A673 (cell line): ENCODE measurements around the gene ARHGEF2. TPM values are rescaled to one million over a fixed set of nuclear protein-coding genes. Genes with fewer than 3 reads are reported as not detected.
A peak's percentile ranks its signal among the peaks of the same experiment; 100 is the strongest.

Source experiments
- BruUV-seq: library from RNA; stranded (reverse); fragments of 400-500 nt; replicated peaks from 2 replicates; lab custom pipeline; 2021; lab: Mats Ljungman, UMichigan
- CTCF ChIA-PET: fragments of 300-600 bp; sonication (Branson Sonifier 250); formaldehyde crosslinking; loops from one replicate; lab custom pipeline; 2022; ENCODE audit warnings: antibody characterized with exemption; lab: Charles Lee
- POLR2A ChIA-PET: fragments of 300-600 bp; sonication (Branson Sonifier 250); formaldehyde crosslinking; loops from one replicate; lab custom pipeline; 2022; ENCODE audit warnings: antibody characterized with exemption; ENCODE audit not compliant: low non-redundant PET; lab: Charles Lee
- DNase-seq: peaks from one replicate; pipeline ENCODE4 v3.0.0-alpha.2; 2015; ENCODE audit warnings: low spot score
- H3K27ac ChIP-seq: fragments of 200-600 bp; sonication (generic); 2 replicates; pipeline ENCODE4 v1.5.1; 2016; ENCODE audit warnings: mixed run types, low read depth, mild to moderate bottlenecking, mixed read lengths, antibody characterized with exemption, low read length; ENCODE audit not compliant: poor library complexity, severe bottlenecking
- H3K27me3 ChIP-seq: fragments of 200-600 bp; sonication (generic); replicated peaks from 2 replicates; pipeline ENCODE4 v1.6.1; 2017; ENCODE audit warnings: mixed run types, low read depth, mild to moderate bottlenecking, mixed read lengths, antibody characterized with exemption, low read length; ENCODE audit not compliant: insufficient read depth, poor library complexity
- H3K36me3 ChIP-seq: fragments of 200-600 bp; sonication (generic); 2 replicates; pipeline ENCODE4 v1.6.1; 2016; ENCODE audit warnings: mixed run types, mild to moderate bottlenecking, mixed read lengths, antibody characterized with exemption, low read length; ENCODE audit not compliant: insufficient read depth, poor library complexity, severe bottlenecking
- H3K4me1 ChIP-seq: fragments of 200-600 bp; sonication (generic); 2 replicates; pipeline ENCODE4 v1.6.1; 2017; ENCODE audit warnings: mixed run types, mild to moderate bottlenecking, mixed read lengths, antibody characterized with exemption, low read length; ENCODE audit not compliant: insufficient read depth, poor library complexity, severe bottlenecking
- H3K4me3 ChIP-seq: fragments of 200-600 bp; sonication (generic); 2 replicates; pipeline ENCODE4 v1.5.1; 2016; ENCODE audit warnings: low read depth, mixed run types, mild to moderate bottlenecking, mixed read lengths, low read length; ENCODE audit not compliant: poor library complexity, severe bottlenecking
- H3K9me3 ChIP-seq: fragments of 200-600 bp; sonication (generic); 2 replicates; pipeline ENCODE4 v1.6.1; 2016; ENCODE audit warnings: mixed run types, low read depth, mild to moderate bottlenecking, mixed read lengths, antibody characterized with exemption, low read length; ENCODE audit not compliant: poor library complexity, severe bottlenecking
- EZH2 ChIP-seq: fragments of 200-600 bp; sonication (generic); IDR thresholded peaks from 2 replicates; pipeline ENCODE4 v1.6.1; 2017; ENCODE audit warnings: borderline replicate concordance, low read depth, mild to moderate bottlenecking, mixed read lengths, antibody characterized with exemption, low read length; ENCODE audit not compliant: poor library complexity, severe bottlenecking
- intact Hi-C: fragments of 100-400 bp; cut with micrococcal nuclease; formaldehyde crosslinking; loops from one replicate; pipeline ENCODE4 v1.10.0; 2022; ENCODE audit not compliant: unreplicated experiment
- total RNA-seq: library from RNA; stranded (reverse); gene quantifications from 2 replicates; pipeline ENCODE4 v1.2.3, GENCODE V29; 2021
- TF ChIP-seq, protein P1 (sequence below): fragments of 300-800, 200-600 bp; sonication (generic); conservative IDR thresholded peaks from 2 replicates; pipeline ENCODE4 v1.5.1; 2017; ENCODE audit warnings: low read depth, mild to moderate bottlenecking, antibody characterized with exemption, low read length, moderate library complexity, mixed read lengths

The ARHGEF2 gene
- total RNA-seq, 1 experiment from 2014 or later = 148 TPM

DNA sequence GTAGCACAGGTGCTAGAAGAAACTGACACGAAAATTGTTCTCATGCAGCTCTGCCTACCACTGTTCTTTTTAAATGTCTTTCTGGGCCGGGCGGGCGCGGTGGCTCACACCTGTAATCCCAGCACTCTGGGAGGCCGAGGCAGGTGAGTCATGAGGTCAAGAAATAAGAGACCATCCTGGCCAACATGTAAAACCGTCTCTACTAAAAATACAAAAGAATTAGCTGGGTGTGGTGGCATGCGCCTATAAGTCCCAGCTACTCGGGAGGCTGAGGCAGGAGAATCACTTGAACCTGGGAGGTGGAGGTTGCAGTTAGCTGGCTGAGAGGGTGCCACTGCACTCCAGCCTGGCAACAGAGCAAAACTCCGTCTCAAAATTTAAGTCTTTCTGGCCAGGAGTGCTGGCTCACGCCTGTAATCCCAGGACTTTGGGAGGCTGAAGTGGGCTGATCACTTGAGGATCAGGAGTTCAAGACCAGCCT, 66.3 kb downstream of the ARHGEF2 start:
- no peaks in the 10 kb centered on the region for H3K9me3 ChIP-seq
- H3K27ac ChIP-seq = peak overlapping the region; percentile 27
- peaks cover 73% of the 10 kb centered on the region for H3K36me3 ChIP-seq
- BruUV-seq = no TSS peak
- peaks cover 8% of the 10 kb centered on the region for H3K4me1 ChIP-seq
- no peak for TF ChIP-seq EZH2
- TF ChIP-seq, protein P1, sequence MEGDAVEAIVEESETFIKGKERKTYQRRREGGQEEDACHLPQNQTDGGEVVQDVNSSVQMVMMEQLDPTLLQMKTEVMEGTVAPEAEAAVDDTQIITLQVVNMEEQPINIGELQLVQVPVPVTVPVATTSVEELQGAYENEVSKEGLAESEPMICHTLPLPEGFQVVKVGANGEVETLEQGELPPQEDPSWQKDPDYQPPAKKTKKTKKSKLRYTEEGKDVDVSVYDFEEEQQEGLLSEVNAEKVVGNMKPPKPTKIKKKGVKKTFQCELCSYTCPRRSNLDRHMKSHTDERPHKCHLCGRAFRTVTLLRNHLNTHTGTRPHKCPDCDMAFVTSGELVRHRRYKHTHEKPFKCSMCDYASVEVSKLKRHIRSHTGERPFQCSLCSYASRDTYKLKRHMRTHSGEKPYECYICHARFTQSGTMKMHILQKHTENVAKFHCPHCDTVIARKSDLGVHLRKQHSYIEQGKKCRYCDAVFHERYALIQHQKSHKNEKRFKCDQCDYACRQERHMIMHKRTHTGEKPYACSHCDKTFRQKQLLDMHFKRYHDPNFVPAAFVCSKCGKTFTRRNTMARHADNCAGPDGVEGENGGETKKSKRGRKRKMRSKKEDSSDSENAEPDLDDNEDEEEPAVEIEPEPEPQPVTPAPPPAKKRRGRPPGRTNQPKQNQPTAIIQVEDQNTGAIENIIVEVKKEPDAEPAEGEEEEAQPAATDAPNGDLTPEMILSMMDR = no peak
- H3K4me3 ChIP-seq = no peak overlapping the region
- no peak for DNase-seq
- ChIA-PET POLR2A (interaction anchor here (0.6 kb wide), 1 partner anchor 9 kb away, joined by 4 read pairs; no protein-coding TSS in a partner anchor), CTCF (no interaction called here)
- H3K27me3 ChIP-seq = no peaks in the 10 kb centered on the region
- intact Hi-C loops = no loop called here

DNA sequence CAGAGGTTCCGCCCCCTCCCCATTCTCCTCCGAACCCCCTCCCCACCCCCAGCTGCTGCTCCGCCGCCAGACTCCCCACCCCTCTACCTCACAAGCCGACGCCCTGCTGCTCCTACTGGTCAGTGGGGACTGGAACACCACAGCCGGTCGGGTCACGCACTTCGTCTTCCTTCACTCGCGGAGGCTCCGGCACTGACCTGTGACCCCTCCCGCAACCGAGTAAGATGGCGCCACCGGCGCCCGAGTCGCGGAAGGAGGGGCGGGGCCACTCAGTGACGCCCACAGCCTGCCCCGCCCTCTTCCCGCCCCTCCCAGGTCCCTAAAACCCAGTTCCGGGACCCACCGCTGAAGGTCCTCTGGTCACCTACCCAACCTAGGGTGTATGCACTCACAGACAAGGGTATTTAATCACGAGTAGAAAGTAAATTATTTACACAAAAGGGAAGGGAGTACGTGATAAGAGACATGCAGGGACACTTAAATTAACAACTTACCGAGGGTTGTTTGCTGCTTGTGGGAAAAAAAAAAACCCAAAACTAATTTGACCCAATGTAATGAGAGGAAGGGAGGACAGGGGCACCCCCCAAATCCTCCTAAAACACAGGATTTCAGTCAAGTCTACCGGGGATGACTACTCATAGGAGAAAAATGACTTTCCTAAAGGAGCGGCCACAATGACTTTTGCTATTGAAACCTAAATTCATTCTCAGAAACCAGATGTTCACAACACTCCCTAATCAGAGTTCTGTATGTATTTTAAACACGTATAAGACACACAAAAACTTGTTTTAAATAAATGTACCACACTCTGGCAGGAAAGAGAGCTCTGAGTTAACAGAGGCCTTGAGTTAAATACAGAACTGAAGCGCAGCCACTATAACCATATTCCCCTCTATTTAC, 66.9 kb downstream of the ARHGEF2 start, which contains the start of gene RIT1:
Gene RIT1 (minus strand): TSS at position 194 of the 900 bp plus-strand sequence. CDS start 588 bp downstream, outside the sequence.
- no TSS peak for BruUV-seq
- intact Hi-C loops = no loop called here
- peak; percentile 87 for DNase-seq
- POLR2A ChIA-PET = interaction anchor here (0.6 kb wide), 1 partner anchor 9 kb away, joined by 4 read pairs; no protein-coding TSS in a partner anchor
- peak within 1 kb of the TSS; percentile 57 for H3K4me3 ChIP-seq
- H3K27me3 ChIP-seq = no peaks in the 10 kb centered on the region
- peaks cover 11% of the 10 kb centered on the region for H3K4me1 ChIP-seq
- peaks cover 70% of the 10 kb centered on the region for H3K36me3 ChIP-seq
- H3K9me3 ChIP-seq = no peaks in the 10 kb centered on the region
- CTCF ChIA-PET = no interaction called here
- peak within 1 kb of the TSS; percentile 27 for H3K27ac ChIP-seq
- no peak for TF ChIP-seq EZH2

DNA sequence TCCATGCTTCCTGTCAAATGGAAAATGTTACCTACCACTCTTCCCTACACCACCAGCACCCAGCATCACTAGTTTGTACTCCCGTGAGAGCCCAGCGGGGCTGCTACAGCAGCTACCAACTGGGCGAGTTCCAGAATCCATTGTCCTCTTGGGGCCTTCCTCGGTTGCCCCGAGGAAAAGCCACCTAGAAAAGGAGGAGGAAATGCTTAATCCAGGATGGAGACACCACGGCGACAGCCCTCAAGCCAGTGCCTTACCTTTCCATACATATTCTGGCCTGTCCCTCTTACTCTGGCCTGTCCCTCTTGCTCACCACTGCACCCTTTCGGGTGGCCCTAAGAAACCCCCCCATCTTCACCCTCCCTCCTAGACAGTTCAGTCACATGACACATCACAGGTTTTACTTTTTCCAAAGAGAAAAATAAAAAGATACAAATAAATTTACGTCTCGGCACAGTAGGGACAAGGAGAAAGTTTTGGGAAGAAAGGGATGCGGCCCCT, 67.7 kb downstream of the ARHGEF2 start:
- TF ChIP-seq, protein P1 = no peak
- no peak for TF ChIP-seq EZH2
- ChIA-PET CTCF (no interaction called here), POLR2A (no interaction called here)
- H3K36me3 ChIP-seq = peaks cover 64% of the 10 kb centered on the region
- H3K9me3 ChIP-seq = no peaks in the 10 kb centered on the region
- intact Hi-C loops = no loop called here
- peak; percentile 37 for DNase-seq
- H3K27me3 ChIP-seq = no peaks in the 10 kb centered on the region
- peak overlapping the region; percentile 27 for H3K27ac ChIP-seq
- H3K4me1 ChIP-seq = peaks cover 19% of the 10 kb centered on the region
- BruUV-seq = no TSS peak
- H3K4me3 ChIP-seq = peak overlapping the region; percentile 57
